Measurements from ENCODE around the gene DGCR2.
"Not testable (repeated sequence)": the region's sequence is repeated elsewhere in the genome, so short reads cannot be mapped to it uniquely, and the experiment has no call there.

Gene DGCR2

DNA sequence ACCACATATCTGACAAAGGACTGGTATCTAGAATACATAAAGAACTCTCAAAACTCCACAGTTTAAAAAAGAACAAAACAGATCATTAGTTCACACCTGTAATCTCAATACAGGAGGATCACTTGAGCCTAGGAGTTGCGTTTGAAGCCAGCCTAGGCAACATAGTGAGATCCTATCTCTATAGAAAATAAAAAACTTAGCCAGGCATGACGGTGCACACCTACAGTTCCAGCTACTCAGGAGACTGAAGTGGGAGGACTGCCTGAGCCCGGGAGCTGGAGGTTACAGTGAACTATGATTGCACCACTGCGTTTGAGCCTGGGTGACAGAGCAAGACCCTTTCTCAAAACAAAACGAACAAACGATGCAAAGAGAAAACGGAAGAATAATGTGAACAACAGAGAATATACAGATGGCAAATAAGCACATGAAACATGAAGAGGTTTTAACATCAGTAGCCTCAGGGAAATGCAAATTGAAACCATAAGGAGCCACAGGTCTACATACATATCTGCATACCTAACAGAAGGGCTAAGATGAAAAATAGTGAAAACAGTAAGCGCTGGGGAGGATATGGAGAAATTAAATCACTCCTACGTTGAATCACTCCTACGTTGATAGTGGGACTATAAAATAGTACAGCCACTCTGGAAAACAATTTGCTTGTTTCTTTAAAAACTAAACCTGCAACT lies 70.7 kb downstream of the DGCR2 start:
- no peak overlapping the region for H3K4me3 ChIP-seq (ENCODE audit: low read depth, low read length)
- no peak for DNase-seq (ENCODE audit: low read depth)
- TF ChIP-seq, protein P1, sequence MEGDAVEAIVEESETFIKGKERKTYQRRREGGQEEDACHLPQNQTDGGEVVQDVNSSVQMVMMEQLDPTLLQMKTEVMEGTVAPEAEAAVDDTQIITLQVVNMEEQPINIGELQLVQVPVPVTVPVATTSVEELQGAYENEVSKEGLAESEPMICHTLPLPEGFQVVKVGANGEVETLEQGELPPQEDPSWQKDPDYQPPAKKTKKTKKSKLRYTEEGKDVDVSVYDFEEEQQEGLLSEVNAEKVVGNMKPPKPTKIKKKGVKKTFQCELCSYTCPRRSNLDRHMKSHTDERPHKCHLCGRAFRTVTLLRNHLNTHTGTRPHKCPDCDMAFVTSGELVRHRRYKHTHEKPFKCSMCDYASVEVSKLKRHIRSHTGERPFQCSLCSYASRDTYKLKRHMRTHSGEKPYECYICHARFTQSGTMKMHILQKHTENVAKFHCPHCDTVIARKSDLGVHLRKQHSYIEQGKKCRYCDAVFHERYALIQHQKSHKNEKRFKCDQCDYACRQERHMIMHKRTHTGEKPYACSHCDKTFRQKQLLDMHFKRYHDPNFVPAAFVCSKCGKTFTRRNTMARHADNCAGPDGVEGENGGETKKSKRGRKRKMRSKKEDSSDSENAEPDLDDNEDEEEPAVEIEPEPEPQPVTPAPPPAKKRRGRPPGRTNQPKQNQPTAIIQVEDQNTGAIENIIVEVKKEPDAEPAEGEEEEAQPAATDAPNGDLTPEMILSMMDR (conservative IDR thresholded peaks at IDR 0.05; ENCODE audit: low read depth, low read length): no peak

DNA sequence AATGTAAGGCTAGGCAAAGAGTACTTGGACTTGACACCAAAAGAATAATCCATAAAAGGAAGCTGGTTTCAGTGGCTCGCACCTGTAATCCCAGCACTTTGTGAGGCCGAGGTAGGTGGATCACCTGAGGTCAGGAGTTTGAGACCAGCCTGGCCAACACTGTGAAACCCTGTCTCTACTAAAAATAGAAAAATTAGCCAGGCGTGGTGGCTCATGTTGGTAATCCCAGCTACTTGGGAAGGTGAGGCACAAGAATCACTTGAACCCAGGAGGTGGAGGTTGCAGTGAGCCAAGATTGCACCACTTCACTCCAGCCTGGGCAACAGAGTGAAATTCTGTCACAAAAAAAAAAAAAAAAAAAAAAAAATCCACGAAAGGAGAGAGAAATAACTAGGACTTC lies 71.4 kb downstream of the DGCR2 start:
- not testable (repeated sequence) for DNase-seq (ENCODE audit: low read depth); H3K4me3 ChIP-seq (ENCODE audit: low read depth, low read length)

DNA sequence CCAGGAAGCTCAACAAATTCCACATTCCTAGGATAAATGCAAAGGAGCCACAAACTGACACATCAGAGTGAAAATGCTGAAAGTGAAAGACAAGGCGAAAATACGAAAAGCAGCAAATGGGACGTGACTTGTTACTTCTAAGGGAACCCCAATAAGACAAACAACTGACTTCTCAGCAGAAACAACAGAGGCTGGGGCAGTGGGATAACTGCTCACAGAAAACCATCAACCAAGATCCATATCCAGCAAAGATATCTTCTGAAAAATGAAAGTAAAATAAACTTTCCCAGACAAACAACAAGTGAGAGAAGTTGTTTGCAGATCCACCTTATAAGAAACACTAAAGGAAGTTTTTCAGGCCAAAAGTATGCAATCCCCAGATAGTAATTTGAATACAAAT lies 72.1 kb downstream of the DGCR2 start:
- no peak for DNase-seq (ENCODE audit: low read depth)
- TF ChIP-seq, protein P1 (conservative IDR thresholded peaks at IDR 0.05; ENCODE audit: low read depth, low read length): no peak
- H3K4me3 ChIP-seq (ENCODE audit: low read depth, low read length): no peak overlapping the region

DNA sequence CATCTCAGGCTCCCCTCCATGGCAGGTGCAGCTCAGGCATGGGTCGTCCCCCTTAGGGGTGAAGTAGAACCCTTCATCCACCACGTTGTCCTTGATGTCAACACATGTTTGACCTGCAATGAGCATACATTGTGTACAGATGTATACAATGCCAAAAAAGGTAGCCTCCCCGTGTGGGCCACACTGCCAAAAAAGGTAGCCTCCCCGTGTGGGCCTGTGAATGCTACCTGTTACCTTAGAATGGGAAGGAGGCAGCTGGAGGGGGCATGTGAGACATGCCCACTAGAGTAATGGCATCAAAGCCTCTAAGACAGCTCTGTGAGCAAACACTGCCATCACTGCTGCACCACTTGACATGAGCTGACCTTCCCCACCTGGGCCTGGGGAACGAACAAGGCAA lies 73.7 kb downstream of the DGCR2 start:
- no peak overlapping the region for H3K4me3 ChIP-seq (ENCODE audit: low read depth, low read length)
- TF ChIP-seq, protein P1 (conservative IDR thresholded peaks at IDR 0.05; ENCODE audit: low read depth, low read length): no peak
- DNase-seq (ENCODE audit: low read depth): no peak

DNA sequence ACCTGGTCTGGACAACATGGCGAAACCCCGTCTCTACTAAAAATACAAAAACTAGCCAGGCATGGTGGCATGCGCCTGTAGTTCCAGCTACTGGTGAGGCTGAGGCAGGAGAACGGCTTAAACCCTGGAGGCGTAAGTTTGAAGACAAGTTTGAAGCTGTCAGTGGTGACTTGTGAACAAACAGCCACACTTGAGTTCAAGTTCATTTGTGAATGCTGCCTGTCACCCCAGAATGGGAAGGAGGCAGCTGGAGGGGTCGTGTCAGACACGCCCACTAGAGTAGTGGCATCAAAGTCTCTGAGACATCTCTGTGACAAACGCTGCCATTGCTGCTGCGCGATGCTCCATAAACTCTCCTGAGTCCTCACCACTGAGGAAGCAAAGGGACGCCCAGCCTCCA lies 74.2 kb downstream of the DGCR2 start:
- TF ChIP-seq, protein P1 (conservative IDR thresholded peaks at IDR 0.05; ENCODE audit: low read depth, low read length): no peak
- H3K4me3 ChIP-seq (ENCODE audit: low read depth, low read length): no peak overlapping the region
- DNase-seq (ENCODE audit: low read depth): no peak

DNA sequence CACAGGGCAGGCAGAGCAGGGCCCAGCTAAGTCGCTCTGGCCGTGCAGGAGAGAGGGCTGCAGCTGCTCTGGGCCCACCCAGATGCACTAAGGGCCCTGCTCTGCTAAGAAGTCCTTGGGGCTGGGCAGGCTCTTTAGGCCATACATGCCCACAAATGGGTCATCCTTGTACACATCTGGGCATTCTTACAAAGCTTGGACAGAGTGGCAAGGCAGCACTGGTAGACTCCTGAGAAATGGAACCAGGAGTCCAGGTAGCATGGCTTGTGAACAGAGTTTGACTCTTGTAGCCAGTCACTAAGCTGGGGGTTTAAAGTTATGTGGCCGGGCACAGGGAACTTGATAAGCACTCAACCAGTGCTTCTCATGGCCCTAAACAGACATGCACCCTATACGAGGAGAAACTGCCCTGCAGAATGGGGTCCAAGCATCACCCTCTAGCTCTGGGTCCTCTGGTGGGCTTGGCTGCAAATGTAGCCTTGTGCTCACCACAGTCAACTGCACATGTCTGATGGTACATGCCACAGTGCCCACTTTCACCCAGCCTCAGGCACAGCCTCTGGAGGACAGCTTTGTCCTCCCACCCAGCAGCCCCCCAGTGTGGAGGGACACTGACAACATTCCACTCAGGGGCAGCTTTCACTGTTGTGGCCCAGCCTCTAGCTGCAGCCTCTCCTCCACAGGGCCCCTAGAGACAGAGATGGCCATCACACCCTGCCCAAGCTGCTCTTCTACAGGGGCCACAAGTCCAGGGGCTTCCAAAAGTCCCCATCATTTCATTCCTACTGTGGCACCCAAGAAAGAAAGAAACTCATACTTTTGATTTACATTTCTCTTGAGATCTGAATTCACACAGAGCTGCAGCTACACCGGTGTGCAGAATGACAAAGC lies 75.2 kb downstream of the DGCR2 start:
- no peak overlapping the region for H3K4me3 ChIP-seq (ENCODE audit: low read depth, low read length)
- no peak for DNase-seq (ENCODE audit: low read depth)
- TF ChIP-seq, protein P1 (conservative IDR thresholded peaks at IDR 0.05; ENCODE audit: low read depth, low read length): no peak

DNA sequence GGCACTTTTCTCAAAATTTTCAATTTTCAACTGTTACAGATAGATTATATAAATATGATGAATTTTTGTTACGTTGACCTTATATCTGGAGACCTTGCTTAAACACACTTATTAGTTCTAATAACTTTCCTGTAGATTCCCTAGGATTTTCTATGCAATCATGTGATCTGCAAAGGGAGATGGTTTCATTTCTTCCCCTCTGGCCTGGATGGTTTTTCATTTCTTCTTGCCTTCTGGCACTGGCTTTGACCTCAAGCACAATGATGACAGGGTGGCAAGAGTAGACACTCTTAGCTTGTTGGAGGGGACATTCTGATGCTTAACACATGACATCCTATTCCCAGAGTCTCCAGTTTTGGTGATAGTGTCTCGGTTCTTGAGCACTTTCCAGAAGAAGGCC lies 75.9 kb downstream of the DGCR2 start:
- TF ChIP-seq, protein P1 (conservative IDR thresholded peaks at IDR 0.05; ENCODE audit: low read depth, low read length): no peak
- no peak overlapping the region for H3K4me3 ChIP-seq (ENCODE audit: low read depth, low read length)
- no peak for DNase-seq (ENCODE audit: low read depth)
